Caco-2 (cell line): ENCODE data around the gene SKOR1. TPM values are rescaled to one million over a fixed set of nuclear protein-coding genes. Genes with fewer than 3 reads are reported as not detected.

Source experiments
- BruUV-seq: library from RNA; stranded (reverse); fragments of 400-500 nt; replicated peaks from 2 replicates; lab custom pipeline; 2021; lab: Mats Ljungman, UMichigan
- CTCF ChIA-PET: fragments of 300-600 bp; sonication (Branson Sonifier 250); formaldehyde crosslinking; loops from one replicate; lab custom pipeline; 2022; ENCODE audit warnings: antibody characterized with exemption; lab: Charles Lee
- POLR2A ChIA-PET: fragments of 300-600 bp; sonication (Branson Sonifier 250); formaldehyde crosslinking; loops from one replicate; lab custom pipeline; 2022; ENCODE audit warnings: antibody characterized with exemption; lab: Charles Lee
- DNase-seq, 2 experiments: peaks; one replicate each; pipeline versions ENCODE4 v3.0.0 to v3.0.0-alpha.2; 2020 to 2022
- H3K27me3 ChIP-seq: replicated peaks from 2 replicates; pipeline ENCODE4 v1.6.0; 2011; ENCODE audit warnings: low read length; ENCODE audit not compliant: control insufficient read depth, insufficient read depth
- H3K36me3 ChIP-seq: 2 replicates; pipeline ENCODE4 v1.5.1; 2011; ENCODE audit warnings: low read length; ENCODE audit not compliant: control insufficient read depth, insufficient read depth
- H3K4me1 ChIP-seq: fragments of 250-450 bp; sonication (Bioruptor Pico); 2 replicates; pipeline ENCODE4 v1.5.1; 2020; ENCODE audit warnings: mild to moderate bottlenecking
- H3K4me3 ChIP-seq: 2 replicates; pipeline ENCODE4 v1.5.1; 2011; ENCODE audit warnings: low read depth, mild to moderate bottlenecking, control low read depth, low read length
- H3K9me3 ChIP-seq: fragments of 250-450 bp; sonication (Bioruptor Pico); 2 replicates; pipeline ENCODE4 v1.5.1; 2020; ENCODE audit warnings: mild to moderate bottlenecking, moderate library complexity
- H3K27ac Mint-ChIP-seq: one replicate; pipeline ENCODE4 v1.8.0; 2022; ENCODE audit warnings: mixed read lengths; ENCODE audit not compliant: unreplicated experiment
- H3K27me3 Mint-ChIP-seq: one replicate; pipeline ENCODE4 v1.8.0; 2022; ENCODE audit warnings: mixed read lengths; ENCODE audit not compliant: insufficient read depth, unreplicated experiment
- H3K36me3 Mint-ChIP-seq: one replicate; pipeline ENCODE4 v1.8.0; 2022; ENCODE audit warnings: mild to moderate bottlenecking, mixed read lengths; ENCODE audit not compliant: insufficient read depth, unreplicated experiment
- H3K4me1 Mint-ChIP-seq: one replicate; pipeline ENCODE4 v1.8.0; 2022; ENCODE audit warnings: low read depth, mixed read lengths; ENCODE audit not compliant: unreplicated experiment
- H3K4me3 Mint-ChIP-seq: one replicate; pipeline ENCODE4 v1.8.0; 2022; ENCODE audit warnings: mild to moderate bottlenecking, moderate library complexity, mixed read lengths; ENCODE audit not compliant: unreplicated experiment
- H3K9me3 Mint-ChIP-seq: one replicate; pipeline ENCODE4 v1.8.0; 2022; ENCODE audit warnings: mixed read lengths; ENCODE audit not compliant: unreplicated experiment
- intact Hi-C: fragments of 100-400 bp; cut with micrococcal nuclease; formaldehyde crosslinking; loops from one replicate; pipeline ENCODE4 v1.10.0; 2022; ENCODE audit not compliant: unreplicated experiment
- total RNA-seq: library from RNA; stranded (reverse); gene quantifications from 2 replicates; pipeline ENCODE4 v1.2.3, GENCODE V29; 2022
- TF ChIP-seq, protein P1 (sequence below), 2 experiments: fragments of 200-600 bp in 1 of 2; IDR thresholded peaks; 1 replicate in 1 of 2; 2 replicates in 1 of 2; pipeline versions ENCODE4 v1.5.1 to v1.8.0; 2011 to 2022; ENCODE audit warnings: antibody characterized with exemption in 1 of 2, control low read depth in 1 of 2, inconsistent platforms in 1 of 2, low read depth in 1 of 2, low read length in 1 of 2, mild to moderate bottlenecking in 1 of 2, moderate library complexity in 1 of 2; ENCODE audit not compliant: insufficient read depth in 1 of 2, severe bottlenecking in 1 of 2, unreplicated experiment in 1 of 2

Gene SKOR1
- total RNA-seq, 1 experiment from 2014 or later = not detected

DNA sequence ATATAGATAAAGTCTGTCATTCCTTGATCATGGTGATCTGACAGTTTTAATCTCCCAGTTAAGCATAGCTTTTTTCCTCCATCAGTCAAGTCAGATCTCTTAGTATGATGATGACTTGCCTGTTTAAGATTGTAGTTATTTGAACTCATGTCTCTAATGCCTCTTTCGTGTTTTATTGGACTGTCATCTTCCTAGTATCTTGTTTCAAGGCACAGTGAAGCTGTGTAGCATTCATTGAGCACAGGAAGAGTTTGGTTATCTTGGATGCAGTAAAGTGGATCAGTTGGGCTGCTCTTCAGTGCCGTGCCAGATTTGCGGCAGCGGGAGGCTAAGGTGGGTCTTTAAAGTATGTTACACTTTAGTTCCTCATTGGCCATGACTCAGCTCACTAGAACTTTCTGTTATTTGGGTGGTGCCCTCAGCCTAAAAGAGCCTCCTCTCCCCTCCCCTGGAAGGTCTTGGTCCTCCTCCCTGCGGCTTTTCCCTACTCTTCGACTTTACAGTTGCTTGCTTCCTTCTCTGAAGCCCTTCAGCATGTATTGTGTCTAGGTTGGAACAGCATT, 45.7 kb upstream of the SKOR1 start:
- DNase-seq = no peak
- H3K27ac Mint-ChIP-seq = no peak overlapping the region
- Histone ChIP-seq H3K36me3 (no peaks in the 10 kb centered on the region), H3K4me3 (no peak overlapping the region), H3K27me3 (no peaks in the 10 kb centered on the region), H3K4me1 (no peaks in the 10 kb centered on the region), H3K9me3 (no peaks in the 10 kb centered on the region)
- POLR2A ChIA-PET = no interaction called here
- H3K27me3 Mint-ChIP-seq = no peaks in the 10 kb centered on the region
- TF ChIP-seq, protein P1, sequence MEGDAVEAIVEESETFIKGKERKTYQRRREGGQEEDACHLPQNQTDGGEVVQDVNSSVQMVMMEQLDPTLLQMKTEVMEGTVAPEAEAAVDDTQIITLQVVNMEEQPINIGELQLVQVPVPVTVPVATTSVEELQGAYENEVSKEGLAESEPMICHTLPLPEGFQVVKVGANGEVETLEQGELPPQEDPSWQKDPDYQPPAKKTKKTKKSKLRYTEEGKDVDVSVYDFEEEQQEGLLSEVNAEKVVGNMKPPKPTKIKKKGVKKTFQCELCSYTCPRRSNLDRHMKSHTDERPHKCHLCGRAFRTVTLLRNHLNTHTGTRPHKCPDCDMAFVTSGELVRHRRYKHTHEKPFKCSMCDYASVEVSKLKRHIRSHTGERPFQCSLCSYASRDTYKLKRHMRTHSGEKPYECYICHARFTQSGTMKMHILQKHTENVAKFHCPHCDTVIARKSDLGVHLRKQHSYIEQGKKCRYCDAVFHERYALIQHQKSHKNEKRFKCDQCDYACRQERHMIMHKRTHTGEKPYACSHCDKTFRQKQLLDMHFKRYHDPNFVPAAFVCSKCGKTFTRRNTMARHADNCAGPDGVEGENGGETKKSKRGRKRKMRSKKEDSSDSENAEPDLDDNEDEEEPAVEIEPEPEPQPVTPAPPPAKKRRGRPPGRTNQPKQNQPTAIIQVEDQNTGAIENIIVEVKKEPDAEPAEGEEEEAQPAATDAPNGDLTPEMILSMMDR (IDR thresholded peaks at IDR 0.05; ENCODE audit: insufficient read depth in 1 of 2, low read depth in 1 of 2, low read length in 1 of 2, severe bottlenecking in 1 of 2, unreplicated experiment in 1 of 2) = no peak
- no peaks in the 10 kb centered on the region for H3K4me1 Mint-ChIP-seq
- CTCF ChIA-PET = no interaction called here
- H3K9me3 Mint-ChIP-seq = no peaks in the 10 kb centered on the region
- BruUV-seq = no TSS peak
- no peak overlapping the region for H3K4me3 Mint-ChIP-seq
- peaks cover 6% of the 10 kb centered on the region for H3K36me3 Mint-ChIP-seq
- intact Hi-C loops = no loop called here

- DNase-seq = no peak
These were observed 44.2 kb upstream of the SKOR1 start for GRCh38 chr15:67781061-67781460.

DNA sequence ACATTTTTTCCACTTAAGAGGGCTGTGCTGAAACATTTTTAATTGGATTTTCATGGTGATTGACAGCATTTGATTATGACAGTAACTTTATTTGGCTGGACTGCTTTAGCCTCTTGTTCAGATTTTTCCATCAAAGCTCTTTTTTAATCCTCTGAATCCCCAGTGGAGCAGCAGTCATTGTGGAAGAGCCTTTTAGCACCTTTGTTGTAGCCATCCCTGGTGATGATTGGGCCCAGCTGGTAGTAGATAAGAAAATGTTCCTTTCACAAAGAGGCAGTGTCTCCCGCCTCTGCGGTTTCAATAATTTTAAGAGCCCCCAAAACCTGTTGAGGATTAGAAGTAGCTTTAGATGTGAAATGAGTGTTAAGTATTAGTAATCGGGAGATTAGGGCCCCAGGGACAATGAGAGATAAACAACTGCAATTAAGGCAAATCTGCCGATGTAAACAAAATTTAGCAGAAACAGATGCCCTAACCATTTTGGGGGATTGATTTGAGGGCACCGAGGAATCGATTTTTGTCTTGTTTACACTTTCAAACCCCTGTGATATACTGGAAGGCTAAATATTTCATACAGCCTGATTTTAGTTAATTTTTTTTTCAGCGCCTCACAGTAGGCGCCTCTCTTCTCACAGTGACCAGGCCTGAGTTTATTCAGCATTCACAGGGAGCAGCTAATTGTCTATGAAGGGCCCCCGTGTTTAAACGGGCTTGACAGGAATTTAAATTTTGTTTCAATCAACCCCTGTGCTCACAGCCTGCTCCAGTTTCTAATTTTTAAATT, 43.2 kb upstream of the SKOR1 start:
- ChIA-PET POLR2A (no interaction called here), CTCF (no interaction called here)
- no peaks in the 10 kb centered on the region for H3K9me3 ChIP-seq
- H3K4me3 ChIP-seq = no peak overlapping the region
- Mint-ChIP-seq H3K4me3 (no peak overlapping the region), H3K9me3 (no peaks in the 10 kb centered on the region), H3K36me3 (peaks cover 5% of the 10 kb centered on the region), H3K27me3 (no peaks in the 10 kb centered on the region), H3K27ac (no peak overlapping the region), H3K4me1 (no peaks in the 10 kb centered on the region)
- no peaks in the 10 kb centered on the region for H3K36me3 ChIP-seq
- intact Hi-C loops = no loop called here
- TF ChIP-seq, protein P1 (IDR thresholded peaks at IDR 0.05; ENCODE audit: insufficient read depth in 1 of 2, low read depth in 1 of 2, low read length in 1 of 2, severe bottlenecking in 1 of 2, unreplicated experiment in 1 of 2) = no peak
- H3K27me3 ChIP-seq = no peaks in the 10 kb centered on the region
- no TSS peak for BruUV-seq
- DNase-seq = no peak
- no peaks in the 10 kb centered on the region for H3K4me1 ChIP-seq

More at GRCh38 chr15:67781061-67781460, 44.2 kb upstream of the SKOR1 start:
- Mint-ChIP-seq H3K4me3 (no peak overlapping the region), H3K4me1 (no peaks in the 10 kb centered on the region), H3K27me3 (no peaks in the 10 kb centered on the region), H3K27ac (no peak overlapping the region), H3K9me3 (no peaks in the 10 kb centered on the region), H3K36me3 (no peaks in the 10 kb centered on the region)
- no peaks in the 10 kb centered on the region for H3K4me1 ChIP-seq
- TF ChIP-seq, protein P1 (IDR thresholded peaks at IDR 0.05; ENCODE audit: insufficient read depth in 1 of 2, low read depth in 1 of 2, low read length in 1 of 2, severe bottlenecking in 1 of 2, unreplicated experiment in 1 of 2) = no peak
- H3K27me3 ChIP-seq = no peaks in the 10 kb centered on the region
- ChIA-PET POLR2A (interaction anchor here (0.6 kb wide), 1 partner anchor 939 kb away, joined by 3 read pairs; no protein-coding TSS in a partner anchor), CTCF (no interaction called here)
- H3K9me3 ChIP-seq = no peaks in the 10 kb centered on the region
- H3K36me3 ChIP-seq = no peaks in the 10 kb centered on the region
- no peak overlapping the region for H3K4me3 ChIP-seq
- intact Hi-C loops = no loop called here
- BruUV-seq = no TSS peak
